ENCODE measurements around the gene KCTD15.

The KCTD15 gene

GRCh38 chr19:33819506-33819879 is 22.8 kb downstream of the KCTD15 start:
- H3K4me3 ChIP-seq (ENCODE audit: insufficient read depth in 1 of 2, low read depth in 1 of 2, low read length in 2 of 2): peak overlapping the region in 1 of 2 experiments; percentile 65
- no peak overlapping the region for H2AK5ac ChIP-seq (ENCODE audit: low read length, severe bottlenecking)
- no peak overlapping the region for H2BK5ac ChIP-seq (ENCODE audit: low read depth, low read length, poor library complexity, severe bottlenecking)
- peaks cover 0 to 31% of the 10 kb centered on the region in 2 experiments for H3K27me3 ChIP-seq (ENCODE audit: control insufficient read depth in 1 of 2, insufficient read depth in 1 of 2, low read length in 2 of 2)
- peak overlapping the region; percentile 42 for H4K8ac ChIP-seq (ENCODE audit: low read length)
- no peak overlapping the region for H4K91ac ChIP-seq (ENCODE audit: low read length)
- peak overlapping the region; percentile 51 for H3K4me2 ChIP-seq (ENCODE audit: low read length, poor library complexity, severe bottlenecking)
- no peak overlapping the region for H2BK120ac ChIP-seq (ENCODE audit: low read depth, low read length)
- H3K4ac ChIP-seq (ENCODE audit: low read depth in 1 of 2, low read length in 2 of 2): peak overlapping the region in 1 of 2 experiments; percentile 30
- H3K9me3 ChIP-seq (ENCODE audit: control insufficient read depth, low read length): no peaks in the 10 kb centered on the region
- H3K36me3 ChIP-seq (ENCODE audit: control insufficient read depth in 1 of 2, insufficient read depth in 2 of 2, low read depth in 1 of 2, low read length in 2 of 2): no peaks in the 10 kb centered on the region
- no peak overlapping the region for H3K14ac ChIP-seq (ENCODE audit: low read length in 2 of 2)
- no peak overlapping the region for H2BK12ac ChIP-seq (ENCODE audit: low read length in 2 of 2)
- H3K27ac ChIP-seq (ENCODE audit: low read length, poor library complexity, severe bottlenecking): no peak overlapping the region
- H3K18ac ChIP-seq (ENCODE audit: low read depth in 1 of 2, low read length in 2 of 2): no peak overlapping the region
- peaks cover 18% of the 10 kb centered on the region for H3K4me1 ChIP-seq (ENCODE audit: control insufficient read depth, insufficient read depth, low read depth, low read length)
- H2BK15ac ChIP-seq (ENCODE audit: low read depth, poor library complexity, severe bottlenecking): peak overlapping the region; percentile 44
- no peak overlapping the region for H3K23ac ChIP-seq (ENCODE audit: low read length in 2 of 2)
- peak overlapping the region; percentile 80 for H2AFZ ChIP-seq (ENCODE audit: low read depth, low read length)
- 34% methylated on average over 10 of the region's 10 CpGs for WGBS
- H3K9ac ChIP-seq (ENCODE audit: low read length): peak overlapping the region; percentile 63
- no peak for DNase-seq
- H3K79me1 ChIP-seq (replicated peaks; ENCODE audit: low read length, poor library complexity, severe bottlenecking): no peaks in the 10 kb centered on the region

GRCh38 chr19:33819880-33820781 is 23.5 kb downstream of the KCTD15 start:
- H2BK5ac ChIP-seq (ENCODE audit: low read depth, low read length, poor library complexity, severe bottlenecking): no peak overlapping the region
- H2BK120ac ChIP-seq (ENCODE audit: low read depth, low read length): no peak overlapping the region
- no peaks in the 10 kb centered on the region for H3K79me1 ChIP-seq (replicated peaks; ENCODE audit: low read length, poor library complexity, severe bottlenecking)
- peak overlapping the region; percentile 54 for H2BK15ac ChIP-seq (ENCODE audit: low read depth, poor library complexity, severe bottlenecking)
- H2AFZ ChIP-seq (ENCODE audit: low read depth, low read length): peak overlapping the region; percentile 80
- peaks cover 0 to 31% of the 10 kb centered on the region in 2 experiments for H3K27me3 ChIP-seq (ENCODE audit: control insufficient read depth in 1 of 2, insufficient read depth in 1 of 2, low read length in 2 of 2)
- peaks cover 18% of the 10 kb centered on the region for H3K4me1 ChIP-seq (ENCODE audit: control insufficient read depth, insufficient read depth, low read depth, low read length)
- H3K4me3 ChIP-seq (ENCODE audit: insufficient read depth in 1 of 2, low read depth in 1 of 2, low read length in 2 of 2): peak overlapping the region; percentile 26 to 65
- H3K9me3 ChIP-seq (ENCODE audit: control insufficient read depth, low read length): no peaks in the 10 kb centered on the region
- peak overlapping the region in 1 of 2 experiments; percentile 12 for H2BK12ac ChIP-seq (ENCODE audit: low read length in 2 of 2)
- WGBS: 3% methylated on average over 57 of the region's 61 CpGs
- peak overlapping the region; percentile 88 for H4K8ac ChIP-seq (ENCODE audit: low read length)
- no peaks in the 10 kb centered on the region for H3K36me3 ChIP-seq (ENCODE audit: control insufficient read depth in 1 of 2, insufficient read depth in 2 of 2, low read depth in 1 of 2, low read length in 2 of 2)
- peak overlapping the region; percentile 51 for H3K4me2 ChIP-seq (ENCODE audit: low read length, poor library complexity, severe bottlenecking)
- DNase-seq: peak; percentile 61
- H3K18ac ChIP-seq (ENCODE audit: low read depth in 1 of 2, low read length in 2 of 2): peak overlapping the region; percentile 74 to 82
- H2AK5ac ChIP-seq (ENCODE audit: low read length, severe bottlenecking): no peak overlapping the region
- H3K27ac ChIP-seq (ENCODE audit: low read length, poor library complexity, severe bottlenecking): no peak overlapping the region
- no peak overlapping the region for H3K14ac ChIP-seq (ENCODE audit: low read length in 2 of 2)
- H3K4ac ChIP-seq (ENCODE audit: low read depth in 1 of 2, low read length in 2 of 2): peak overlapping the region; percentile 29 to 30
- H3K23ac ChIP-seq (ENCODE audit: low read length in 2 of 2): no peak overlapping the region
- no peak overlapping the region for H4K91ac ChIP-seq (ENCODE audit: low read length)
- H3K9ac ChIP-seq (ENCODE audit: low read length): peak overlapping the region; percentile 63

GRCh38 chr19:33821871-33822270 is 25.2 kb downstream of the KCTD15 start:
- Histone ChIP-seq H3K36me3 (ENCODE audit: control insufficient read depth in 1 of 2, insufficient read depth in 2 of 2, low read depth in 1 of 2, low read length in 2 of 2) (no peaks in the 10 kb centered on the region), H3K4me2 (ENCODE audit: low read length, poor library complexity, severe bottlenecking) (no peak overlapping the region), H2BK12ac (ENCODE audit: low read length in 2 of 2) (no peak overlapping the region), H3K23ac (ENCODE audit: low read length in 2 of 2) (no peak overlapping the region), H4K8ac (ENCODE audit: low read length) (no peak overlapping the region), H4K91ac (ENCODE audit: low read length) (no peak overlapping the region), H2AFZ (ENCODE audit: low read depth, low read length) (no peak overlapping the region), H2BK15ac (ENCODE audit: low read depth, poor library complexity, severe bottlenecking) (no peak overlapping the region), H2BK5ac (ENCODE audit: low read depth, low read length, poor library complexity, severe bottlenecking) (no peak overlapping the region), H3K18ac (ENCODE audit: low read depth in 1 of 2, low read length in 2 of 2) (no peak overlapping the region), H3K4me1 (ENCODE audit: control insufficient read depth, insufficient read depth, low read depth, low read length) (peaks cover 17% of the 10 kb centered on the region), H3K4me3 (ENCODE audit: insufficient read depth in 1 of 2, low read depth in 1 of 2, low read length in 2 of 2) (no peak overlapping the region), H2BK120ac (ENCODE audit: low read depth, low read length) (no peak overlapping the region), H3K4ac (ENCODE audit: low read depth in 1 of 2, low read length in 2 of 2) (no peak overlapping the region), H3K9ac (ENCODE audit: low read length) (no peak overlapping the region), H3K79me1 (replicated peaks; ENCODE audit: low read length, poor library complexity, severe bottlenecking) (no peaks in the 10 kb centered on the region), H3K27me3 (ENCODE audit: control insufficient read depth in 1 of 2, insufficient read depth in 1 of 2, low read length in 2 of 2) (peaks cover 0 to 35% of the 10 kb centered on the region in 2 experiments), H3K9me3 (ENCODE audit: control insufficient read depth, low read length) (no peaks in the 10 kb centered on the region), H3K27ac (ENCODE audit: low read length, poor library complexity, severe bottlenecking) (no peak overlapping the region), H3K14ac (ENCODE audit: low read length in 2 of 2) (no peak overlapping the region), H2AK5ac (ENCODE audit: low read length, severe bottlenecking) (no peak overlapping the region)
- WGBS: 50% methylated on average over 2 of the region's 2 CpGs
- DNase-seq: no peak

GRCh38 chr19:33823341-33823740 is 26.7 kb downstream of the KCTD15 start:
- Histone ChIP-seq H3K4me3 (ENCODE audit: insufficient read depth in 1 of 2, low read depth in 1 of 2, low read length in 2 of 2) (no peak overlapping the region), H3K23ac (ENCODE audit: low read length in 2 of 2) (no peak overlapping the region), H3K18ac (ENCODE audit: low read depth in 1 of 2, low read length in 2 of 2) (no peak overlapping the region), H3K79me1 (replicated peaks; ENCODE audit: low read length, poor library complexity, severe bottlenecking) (no peaks in the 10 kb centered on the region), H3K14ac (ENCODE audit: low read length in 2 of 2) (no peak overlapping the region), H2BK15ac (ENCODE audit: low read depth, poor library complexity, severe bottlenecking) (no peak overlapping the region), H3K27ac (ENCODE audit: low read length, poor library complexity, severe bottlenecking) (no peak overlapping the region), H2BK12ac (ENCODE audit: low read length in 2 of 2) (no peak overlapping the region), H2BK120ac (ENCODE audit: low read depth, low read length) (no peak overlapping the region), H3K4me2 (ENCODE audit: low read length, poor library complexity, severe bottlenecking) (no peak overlapping the region), H2AFZ (ENCODE audit: low read depth, low read length) (no peak overlapping the region), H4K8ac (ENCODE audit: low read length) (no peak overlapping the region), H3K4ac (ENCODE audit: low read depth in 1 of 2, low read length in 2 of 2) (no peak overlapping the region), H3K36me3 (ENCODE audit: control insufficient read depth in 1 of 2, insufficient read depth in 2 of 2, low read depth in 1 of 2, low read length in 2 of 2) (no peaks in the 10 kb centered on the region), H3K9ac (ENCODE audit: low read length) (no peak overlapping the region), H2BK5ac (ENCODE audit: low read depth, low read length, poor library complexity, severe bottlenecking) (no peak overlapping the region), H3K4me1 (ENCODE audit: control insufficient read depth, insufficient read depth, low read depth, low read length) (peaks cover 15% of the 10 kb centered on the region), H2AK5ac (ENCODE audit: low read length, severe bottlenecking) (no peak overlapping the region), H3K27me3 (ENCODE audit: control insufficient read depth in 1 of 2, insufficient read depth in 1 of 2, low read length in 2 of 2) (peaks cover 0 to 25% of the 10 kb centered on the region in 2 experiments), H3K9me3 (ENCODE audit: control insufficient read depth, low read length) (no peaks in the 10 kb centered on the region), H4K91ac (ENCODE audit: low read length) (no peak overlapping the region)
- no peak for DNase-seq

Measured in mesenchymal stem cell (in vitro differentiated cells and primary cell).